IMR-90 (cell line): ENCODE data around the gene FLT3. TPM values are rescaled to one million over a fixed set of nuclear protein-coding genes. Genes with fewer than 3 reads are reported as not detected.
A peak's percentile ranks its signal among the peaks of the same experiment; 100 is the strongest.

Experiments used
- ATAC-seq: fragments of 200-7000 bp; cut with Tn5 transposase; 2 replicates; pipeline ENCODE4 v1.9.1; 2020; ENCODE audit warnings: low read depth, mild to moderate bottlenecking, moderate library complexity
- BruUV-seq: library from RNA; stranded (reverse); fragments of 400-500 nt; replicated peaks from 2 replicates; lab custom pipeline; 2021; lab: Mats Ljungman, UMichigan
- CTCF ChIA-PET: fragments of 300-600 bp; formaldehyde crosslinking; extraction: SDS; loops from one replicate; lab custom pipeline; 2021; ENCODE audit warnings: antibody characterized with exemption; lab: Yijun Ruan, JAX
- POLR2A ChIA-PET: fragments of 300-600 bp; sonication (Branson Sonifier 250); formaldehyde crosslinking; loops from one replicate; lab custom pipeline; 2022; ENCODE audit warnings: antibody characterized with exemption; ENCODE audit not compliant: unreplicated experiment; lab: Charles Lee
- DNase-seq: peaks from one replicate; pipeline ENCODE4 v3.0.0; 2013
- H2AFZ ChIP-seq: replicated peaks from 2 replicates; pipeline ENCODE3; 2013; ENCODE audit warnings: low read length, mild to moderate bottlenecking; ENCODE audit not compliant: poor library complexity
- H2AK5ac ChIP-seq: 2 replicates; pipeline ENCODE4 v1.6.1; 2013; ENCODE audit warnings: low read depth, low read length, inconsistent platforms
- H2AK9ac ChIP-seq: replicated peaks from 2 replicates; pipeline ENCODE3; 2013; ENCODE audit warnings: mild to moderate bottlenecking, low read depth, low read length, moderate library complexity; ENCODE audit not compliant: poor library complexity
- H2BK120ac ChIP-seq: 2 replicates; pipeline ENCODE4 v1.6.1; 2013; ENCODE audit warnings: low read depth, low read length, inconsistent platforms
- H2BK15ac ChIP-seq: 3 replicates; pipeline ENCODE4 v1.6.1; 2013; ENCODE audit warnings: low read depth, low read length, inconsistent platforms
- H2BK20ac ChIP-seq: 2 replicates; pipeline ENCODE4 v1.6.1; 2013; ENCODE audit warnings: low read depth, mild to moderate bottlenecking, inconsistent platforms, low read length, moderate library complexity
- H2BK5ac ChIP-seq: 2 replicates; pipeline ENCODE4 v1.6.1; 2013; ENCODE audit warnings: mild to moderate bottlenecking, low read depth, low read length, inconsistent platforms; ENCODE audit not compliant: poor library complexity, severe bottlenecking
- H3K14ac ChIP-seq: replicated peaks from 2 replicates; pipeline ENCODE4 v1.6.1; 2013; ENCODE audit warnings: low read depth, low read length, inconsistent platforms
- H3K18ac ChIP-seq: 2 replicates; pipeline ENCODE4 v1.6.1; 2013; ENCODE audit warnings: low read depth, low read length, control low read depth
- H3K23ac ChIP-seq: 2 replicates; pipeline ENCODE4 v1.6.1; 2013; ENCODE audit warnings: low read depth, low read length, inconsistent platforms
- H3K27ac ChIP-seq: 2 replicates; pipeline ENCODE4 v1.5.1; 2013; ENCODE audit warnings: mild to moderate bottlenecking, control low read depth, low read length; ENCODE audit not compliant: insufficient read depth
- H3K27me3 ChIP-seq: 2 replicates; pipeline ENCODE4 v1.6.1; 2013; ENCODE audit warnings: low read length; ENCODE audit not compliant: control insufficient read depth, insufficient read depth
- H3K36me3 ChIP-seq: 2 replicates; pipeline ENCODE4 v1.6.1; 2013; ENCODE audit warnings: low read length, mixed read lengths; ENCODE audit not compliant: control insufficient read depth, insufficient read depth
- H3K4ac ChIP-seq: 2 replicates; pipeline ENCODE4 v1.6.1; 2013; ENCODE audit warnings: low read depth, low read length, inconsistent platforms
- H3K4me1 ChIP-seq: 2 replicates; pipeline ENCODE4 v1.6.1; 2013; ENCODE audit warnings: low read length, mixed read lengths; ENCODE audit not compliant: control insufficient read depth, insufficient read depth
- H3K4me2 ChIP-seq: 2 replicates; pipeline ENCODE4 v1.6.1; 2013; ENCODE audit warnings: low read depth, mild to moderate bottlenecking, control low read depth, low read length, moderate library complexity
- H3K4me3 ChIP-seq: 2 replicates; pipeline ENCODE4 v1.5.1; 2013; ENCODE audit warnings: low read depth, mild to moderate bottlenecking, control low read depth, low read length, moderate library complexity; ENCODE audit not compliant: insufficient read depth
- H3K56ac ChIP-seq: 2 replicates; pipeline ENCODE4 v1.6.1; 2013; ENCODE audit warnings: low read length, inconsistent platforms; ENCODE audit not compliant: insufficient read depth; ENCODE audit errors: extremely low read depth
- H3K79me1 ChIP-seq, 2 experiments: 2 replicates each; pipeline ENCODE4 v1.6.1; 2013; ENCODE audit warnings: low read length in 2 of 2, inconsistent platforms in 1 of 2, low read depth in 1 of 2
- H3K9ac ChIP-seq: 2 replicates; pipeline ENCODE4 v1.6.1; 2013; ENCODE audit warnings: low read depth, low read length, control low read depth
- H3K9me1 ChIP-seq: 2 replicates; pipeline ENCODE4 v1.6.1; 2013; ENCODE audit warnings: low read length, inconsistent platforms; ENCODE audit not compliant: insufficient read depth
- H3K9me3 ChIP-seq: 2 replicates; pipeline ENCODE4 v1.6.1; 2013; ENCODE audit warnings: low read length; ENCODE audit not compliant: control insufficient read depth, insufficient read depth
- H4K20me1 ChIP-seq: 2 replicates; pipeline ENCODE4 v1.6.1; 2013; ENCODE audit warnings: low read length, inconsistent platforms; ENCODE audit not compliant: insufficient read depth
- H4K5ac ChIP-seq: 2 replicates; pipeline ENCODE4 v1.6.1; 2013; ENCODE audit warnings: mild to moderate bottlenecking, low read depth, low read length, control low read depth
- H4K8ac ChIP-seq, 2 experiments: 2 replicates each; pipeline ENCODE4 v1.6.1; 2013; ENCODE audit warnings: low read depth in 2 of 2, low read length in 2 of 2, control low read depth in 1 of 2, inconsistent platforms in 1 of 2
- H4K91ac ChIP-seq: 2 replicates; pipeline ENCODE4 v1.6.1; 2013; ENCODE audit warnings: low read depth, low read length, inconsistent platforms; ENCODE audit not compliant: insufficient read depth
- BHLHE40 ChIP-seq: fragments of 150-350 bp; IDR thresholded peaks from 2 replicates; pipeline ENCODE4 v1.6.1; 2016; ENCODE audit warnings: mild to moderate bottlenecking, low read depth, low read length
- CEBPB ChIP-seq: IDR thresholded peaks from 2 replicates; pipeline ENCODE4 v1.6.1; 2012; ENCODE audit warnings: low read depth, low read length, improper control_type of control experiment
- CHD1 ChIP-seq: IDR thresholded peaks from 2 replicates; pipeline ENCODE4 v1.6.1; 2012; ENCODE audit warnings: low read depth, low read length, improper control_type of control experiment
- FOS ChIP-seq: fragments of 150-350 bp; IDR thresholded peaks from 2 replicates; pipeline ENCODE4 v1.6.1; 2016; ENCODE audit warnings: low read depth, low read length
- MAFK ChIP-seq: IDR thresholded peaks from 2 replicates; pipeline ENCODE4 v1.6.1; 2012; ENCODE audit warnings: low read depth, low read length, improper control_type of control experiment
- MAZ ChIP-seq: IDR thresholded peaks from 2 replicates; pipeline ENCODE4 v1.6.1; 2012; ENCODE audit warnings: low read depth, mild to moderate bottlenecking, low read length, improper control_type of control experiment, moderate library complexity, borderline replicate concordance
- MXI1 ChIP-seq: IDR thresholded peaks from 2 replicates; pipeline ENCODE4 v1.6.1; 2012; ENCODE audit warnings: low read depth, mild to moderate bottlenecking, low read length, moderate library complexity, borderline replicate concordance
- NFE2L2 ChIP-seq: fragments of 150-350 bp; IDR thresholded peaks from 2 replicates; pipeline ENCODE4 v1.6.1; 2016; ENCODE audit warnings: low read depth, mild to moderate bottlenecking, low read length
- POLR2A ChIP-seq: IDR thresholded peaks from 2 replicates; pipeline ENCODE4 v1.6.1; 2012; ENCODE audit warnings: mild to moderate bottlenecking, low read depth, low read length
- RAD21 ChIP-seq: IDR thresholded peaks from 2 replicates; pipeline ENCODE4 v1.6.1; 2012; ENCODE audit warnings: low read length, improper control_type of control experiment
- RCOR1 ChIP-seq: IDR thresholded peaks from 2 replicates; pipeline ENCODE4 v1.6.1; 2012; ENCODE audit warnings: mild to moderate bottlenecking, low read length, improper control_type of control experiment; ENCODE audit not compliant: insufficient replicate concordance
- RFX5 ChIP-seq: IDR thresholded peaks from 2 replicates; pipeline ENCODE4 v1.8.0; 2012; ENCODE audit warnings: low read depth, mild to moderate bottlenecking, low read length, moderate library complexity
- SMC3 ChIP-seq: fragments of 150-350 bp; IDR thresholded peaks from 2 replicates; pipeline ENCODE4 v1.6.1; 2016; ENCODE audit warnings: low read depth, mild to moderate bottlenecking, antibody characterized with exemption, low read length, moderate library complexity
- USF2 ChIP-seq: fragments of 150-350 bp; IDR thresholded peaks from 2 replicates; pipeline ENCODE4 v1.6.1; 2017; ENCODE audit warnings: mild to moderate bottlenecking, antibody characterized with exemption, low read length, low read depth
- WGBS, 2 experiments: methylation state at CpG; one replicate each; pipeline versions ENCODE4 v1.1.5 to v1.1.7; 2013; ENCODE audit warnings: missing lambda C conversion rate in 2 of 2; ENCODE audit not compliant: insufficient read length in 1 of 2; ENCODE audit errors: extremely low coverage in 2 of 2; 5-methylcytosine and 5-hydroxymethylcytosine counted together
- dilution Hi-C: fragments of 300-500 bp; cut with HindIII; formaldehyde crosslinking; loops from one replicate; pipeline ENCODE4 v1.14.3; 2018; ENCODE audit warnings: low sequenced_read_pairs; ENCODE audit not compliant: unreplicated experiment
- in situ Hi-C: fragments of 300-500 bp; cut with MboI; formaldehyde crosslinking; loops from 3 replicates; pipeline ENCODE4 v1.14.3; 2019; ENCODE audit warnings: low sequenced_read_pairs, inconsistent platforms, mixed read lengths
- intact Hi-C: fragments of 100-400 bp; cut with micrococcal nuclease; formaldehyde crosslinking; loops from 2 replicates; pipeline ENCODE4 v1.10.0; 2022
- polyA plus RNA-seq, 3 experiments: library from polyadenylated mRNA; depleted of rRNA; stranded (reverse); fragments of >200 nt; gene quantifications; 2 replicates each; pipeline ENCODE4 v1.2.3, GENCODE V29; 2012; ENCODE audit warnings: low replicate concordance in 1 of 3
- total RNA-seq: library from RNA; depleted of rRNA; stranded (reverse); fragments of >200 nt; gene quantifications from 2 replicates; pipeline ENCODE4 v1.2.3, GENCODE V29; 2012
- TF ChIP-seq, protein P1 (sequence below): conservative IDR thresholded peaks from 2 replicates; pipeline ENCODE4 v1.5.1; 2012; ENCODE audit warnings: mild to moderate bottlenecking, low read depth, low read length, improper control_type of control experiment
- TF ChIP-seq, protein P2 (sequence below): fragments of 150-350 bp; IDR thresholded peaks from 2 replicates; pipeline ENCODE4 v1.6.1; 2016; ENCODE audit warnings: low read depth, mild to moderate bottlenecking, low read length, moderate library complexity, borderline replicate concordance

Gene FLT3
- total and polyA plus RNA-seq, 2 of the 4 experiments (the other 2 are of a cell fraction): not detected

DNA sequence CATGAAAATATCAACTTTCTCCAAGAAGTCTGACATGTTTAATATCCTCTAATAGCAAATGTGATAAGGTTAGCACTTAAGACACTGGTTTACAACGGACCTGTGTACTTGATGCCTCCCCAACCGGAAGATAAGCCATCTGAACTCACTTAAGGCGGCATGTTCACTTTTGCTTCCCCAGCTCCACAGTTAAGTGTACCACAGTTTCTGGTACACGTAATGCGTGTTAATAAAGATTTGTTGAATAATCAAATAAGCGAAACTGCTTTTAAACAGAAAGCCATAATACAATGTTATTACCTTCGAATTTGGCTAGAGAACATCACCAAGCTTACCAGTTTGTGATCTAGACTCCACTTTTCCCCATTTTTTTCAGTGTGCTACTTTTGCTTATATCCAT, 36.5 kb upstream of the FLT3 start:
- Histone ChIP-seq H3K36me3 (no peaks in the 10 kb centered on the region), H3K23ac (peak overlapping the region; percentile 1; the same call in 1 of the 2 replicates), H3K79me1 (peaks cover 9 to 41% of the 10 kb centered on the region in 2 experiments), H3K18ac (no peak overlapping the region), H2AK9ac (no peak overlapping the region), H2BK15ac (no peak overlapping the region), H3K4ac (peak overlapping the region; percentile 36; the same call in 1 of the 2 replicates), H2AFZ (no peak overlapping the region), H4K8ac (peak overlapping the region in 1 of 2 experiments; percentile 11; a peak in 2 of 4 replicates), H3K4me1 (peaks cover 3% of the 10 kb centered on the region; the same call in 1 of the 2 replicates), H3K14ac (no peak overlapping the region), H3K27ac (no peak overlapping the region), H4K20me1 (peaks cover 27% of the 10 kb centered on the region), H2BK120ac (no peak overlapping the region), H4K91ac (no peak overlapping the region), H3K4me2 (peak overlapping the region; percentile 83), H4K5ac (no peak overlapping the region; the same call in 1 of the 2 replicates), H2AK5ac (no peak overlapping the region), H3K9ac (peak overlapping the region; percentile 34; the same call in 1 of the 2 replicates), H2BK20ac (no peak overlapping the region), H2BK5ac (no peak overlapping the region), H3K9me3 (no peaks in the 10 kb centered on the region), H3K27me3 (no peaks in the 10 kb centered on the region), H3K4me3 (peak overlapping the region; percentile 28; the same call in 1 of the 2 replicates), H3K9me1 (no peaks in the 10 kb centered on the region; the same call in 1 of the 2 replicates), H3K56ac (no peak overlapping the region)
- ATAC-seq: no peak
- DNase-seq: no peak
- intact Hi-C loops (loop anchor here (5.0 kb wide), 3 partner anchors 140 to 340 kb away; no protein-coding TSS in a partner anchor), dilution Hi-C loops (no loop called here), in situ Hi-C loops (no loop called here)
- no peak for TF ChIP-seq RAD21
- no peak for TF ChIP-seq BHLHE40
- no peak for TF ChIP-seq CHD1
- no peak for TF ChIP-seq MAZ
- TF ChIP-seq USF2: no peak
- TF ChIP-seq, protein P1, sequence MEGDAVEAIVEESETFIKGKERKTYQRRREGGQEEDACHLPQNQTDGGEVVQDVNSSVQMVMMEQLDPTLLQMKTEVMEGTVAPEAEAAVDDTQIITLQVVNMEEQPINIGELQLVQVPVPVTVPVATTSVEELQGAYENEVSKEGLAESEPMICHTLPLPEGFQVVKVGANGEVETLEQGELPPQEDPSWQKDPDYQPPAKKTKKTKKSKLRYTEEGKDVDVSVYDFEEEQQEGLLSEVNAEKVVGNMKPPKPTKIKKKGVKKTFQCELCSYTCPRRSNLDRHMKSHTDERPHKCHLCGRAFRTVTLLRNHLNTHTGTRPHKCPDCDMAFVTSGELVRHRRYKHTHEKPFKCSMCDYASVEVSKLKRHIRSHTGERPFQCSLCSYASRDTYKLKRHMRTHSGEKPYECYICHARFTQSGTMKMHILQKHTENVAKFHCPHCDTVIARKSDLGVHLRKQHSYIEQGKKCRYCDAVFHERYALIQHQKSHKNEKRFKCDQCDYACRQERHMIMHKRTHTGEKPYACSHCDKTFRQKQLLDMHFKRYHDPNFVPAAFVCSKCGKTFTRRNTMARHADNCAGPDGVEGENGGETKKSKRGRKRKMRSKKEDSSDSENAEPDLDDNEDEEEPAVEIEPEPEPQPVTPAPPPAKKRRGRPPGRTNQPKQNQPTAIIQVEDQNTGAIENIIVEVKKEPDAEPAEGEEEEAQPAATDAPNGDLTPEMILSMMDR: no peak
- no peak for TF ChIP-seq FOS
- no peak for TF ChIP-seq CEBPB
- TF ChIP-seq RCOR1: no peak
- no peak for TF ChIP-seq NFE2L2
- TF ChIP-seq, protein P2, sequence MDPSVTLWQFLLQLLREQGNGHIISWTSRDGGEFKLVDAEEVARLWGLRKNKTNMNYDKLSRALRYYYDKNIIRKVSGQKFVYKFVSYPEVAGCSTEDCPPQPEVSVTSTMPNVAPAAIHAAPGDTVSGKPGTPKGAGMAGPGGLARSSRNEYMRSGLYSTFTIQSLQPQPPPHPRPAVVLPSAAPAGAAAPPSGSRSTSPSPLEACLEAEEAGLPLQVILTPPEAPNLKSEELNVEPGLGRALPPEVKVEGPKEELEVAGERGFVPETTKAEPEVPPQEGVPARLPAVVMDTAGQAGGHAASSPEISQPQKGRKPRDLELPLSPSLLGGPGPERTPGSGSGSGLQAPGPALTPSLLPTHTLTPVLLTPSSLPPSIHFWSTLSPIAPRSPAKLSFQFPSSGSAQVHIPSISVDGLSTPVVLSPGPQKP: no peak
- no peak for TF ChIP-seq SMC3
- TF ChIP-seq MAFK: no peak
- no peak for TF ChIP-seq MXI1
- no peak for TF ChIP-seq POLR2A
- no peak for TF ChIP-seq RFX5
- ChIA-PET POLR2A (no interaction called here), CTCF (interaction anchor here (0.6 kb wide), 1 partner anchor 70 kb away, joined by 6 read pairs; no protein-coding TSS in a partner anchor)
- 85% methylated on average over 2 of the region's 7 CpGs; no CpG with 5 or more reads in 1 of the 2 experiments for WGBS, 2 experiments
- no TSS peak for BruUV-seq
